GM18873 (cell line): Measurements from ENCODE around the gene PRPF38A.

Source experiments
- ATAC-seq: cut with Tn5 transposase; IDR thresholded peaks from one replicate; pipeline ENCODE4 v1.9.1; 2021; ENCODE audit warnings: mild to moderate bottlenecking, moderate library complexity, moderate number of reproducible peaks; ENCODE audit not compliant: unreplicated experiment, low FRiP score

PRPF38A gene

DNA sequence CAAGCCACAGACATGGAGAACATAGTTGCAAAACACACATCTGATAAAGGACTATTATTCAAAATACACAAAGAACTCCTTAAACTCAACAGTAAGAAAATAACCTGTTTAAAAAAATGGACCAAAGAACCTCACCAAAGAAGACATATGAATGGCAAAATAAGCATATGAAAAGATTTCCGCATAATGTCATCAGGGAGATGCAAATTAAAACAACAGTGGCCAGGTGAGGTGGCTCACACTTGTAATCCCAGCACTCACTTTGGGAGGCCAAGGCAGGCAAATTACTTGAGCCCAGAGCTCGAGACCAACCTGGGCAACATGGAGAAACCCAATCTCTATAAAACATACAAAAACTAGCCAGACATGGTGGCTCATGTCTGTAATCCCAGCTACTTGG lies 50.4 kb downstream of the PRPF38A start:
- ATAC-seq = no peak

DNA sequence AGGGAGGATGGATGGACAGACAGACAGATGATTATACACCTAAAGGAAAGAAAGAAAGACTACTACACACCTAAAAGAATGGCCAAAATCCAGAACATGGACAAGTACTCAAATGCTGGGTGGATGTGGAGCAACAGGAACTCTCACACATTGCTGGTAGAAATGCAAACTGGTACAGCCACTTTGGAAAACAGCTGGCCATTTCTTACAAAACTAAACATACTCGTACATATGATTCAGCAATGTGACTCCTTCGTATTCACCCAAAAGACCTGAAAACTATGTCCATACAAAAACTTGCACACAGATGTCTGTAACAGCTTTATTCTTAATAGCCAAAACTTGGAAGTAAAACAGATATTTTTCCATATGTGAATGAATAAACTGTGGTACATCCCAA lies 51.3 kb downstream of the PRPF38A start:
- no peak for ATAC-seq

DNA sequence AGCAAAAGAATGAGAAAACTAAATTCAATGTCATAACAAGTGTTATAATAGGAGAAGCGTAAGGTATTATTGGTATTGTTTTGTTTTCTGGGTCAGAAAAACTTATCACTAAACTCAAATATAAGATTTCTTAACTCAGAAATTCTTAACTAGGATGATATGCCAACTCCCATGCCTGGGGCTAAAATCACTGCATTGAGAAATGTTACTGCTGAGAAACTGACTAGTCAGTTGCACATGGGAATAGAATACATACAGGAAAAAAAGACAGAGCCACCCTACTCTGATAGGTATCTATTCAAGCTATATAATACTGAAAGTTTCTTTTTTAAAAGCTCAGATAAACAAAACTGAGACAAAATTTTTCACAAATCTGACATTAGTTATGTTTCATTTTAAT lies 56.3 kb downstream of the PRPF38A start:
- ATAC-seq = no peak

DNA sequence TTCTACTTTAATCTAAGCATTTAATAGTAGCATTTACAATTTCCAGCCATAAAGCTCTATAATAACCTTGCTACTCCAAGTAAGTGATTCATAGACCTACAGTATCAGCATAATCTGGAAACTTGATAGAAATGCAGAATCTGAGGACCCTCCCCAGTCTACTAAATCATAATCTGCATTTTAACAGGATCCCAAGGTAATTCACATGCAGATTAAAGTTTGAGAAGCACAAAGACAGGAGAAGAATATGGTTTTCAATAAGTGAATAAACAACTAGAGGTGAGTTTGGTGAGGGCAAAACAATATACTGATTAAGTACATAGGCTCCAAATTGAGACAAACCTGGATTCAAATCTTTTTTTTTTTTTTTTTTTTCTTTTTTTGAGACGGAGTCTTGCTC lies 57.4 kb downstream of the PRPF38A start:
- ATAC-seq = no peak

DNA sequence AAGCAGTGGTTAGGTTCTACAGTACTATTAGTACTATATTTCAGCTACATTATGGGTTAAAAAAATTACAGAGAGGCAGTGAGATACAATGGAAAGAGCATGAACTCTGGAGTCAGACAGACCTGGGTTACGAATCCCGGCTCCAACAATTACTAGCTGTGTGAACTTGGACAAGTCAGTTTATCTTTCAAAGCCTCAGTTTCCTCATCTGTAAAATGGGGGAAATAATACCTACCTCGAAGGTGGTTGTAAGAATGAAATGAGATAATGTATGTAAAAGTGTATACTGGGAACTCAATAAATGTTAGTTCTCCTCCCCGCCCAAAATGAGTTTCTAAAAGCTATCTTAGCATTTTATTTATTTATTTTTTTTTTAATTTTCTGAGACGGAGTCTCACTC lies 59.5 kb downstream of the PRPF38A start:
- no peak for ATAC-seq

DNA sequence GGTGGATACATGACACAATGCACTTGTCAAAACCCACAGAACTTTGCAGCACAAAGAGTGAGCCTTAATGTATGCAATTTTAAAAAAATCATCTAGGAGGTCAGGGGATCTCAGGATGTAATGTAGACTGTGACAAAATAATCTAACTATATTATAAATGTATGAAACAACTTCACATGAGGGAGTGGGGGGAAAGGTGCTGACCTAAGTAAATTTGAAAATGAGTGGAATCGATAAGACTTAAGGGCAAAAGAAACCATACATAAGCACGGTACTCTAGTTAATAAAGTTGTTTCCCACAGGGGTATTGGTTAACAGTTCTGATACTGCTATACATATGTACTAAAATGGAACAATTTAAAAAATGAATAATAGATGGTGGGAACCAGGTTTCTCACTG lies 64.7 kb downstream of the PRPF38A start:
- ATAC-seq = no peak
